HepG2 (cell line): ENCODE results near the gene SPIRE1. TPM values are rescaled to one million over a fixed set of nuclear protein-coding genes. Genes with fewer than 3 reads are reported as not detected.
A peak's percentile ranks its signal among the peaks of the same experiment; 100 is the strongest.

Experiments used
- ARNT2 ChIP-seq: sonication (generic); formaldehyde crosslinking; IDR thresholded peaks from 2 replicates; pipeline ENCODE4 v1.8.0; 2022; ENCODE audit warnings: mild to moderate bottlenecking, low read depth, missing genetic modification reagents, moderate library complexity
- BORCS8-MEF2B ChIP-seq: sonication (generic); formaldehyde crosslinking; IDR thresholded peaks from 2 replicates; pipeline ENCODE4 v1.8.0; 2022; ENCODE audit warnings: mild to moderate bottlenecking, missing genetic modification reagents
- CERS6 ChIP-seq: sonication (generic); formaldehyde crosslinking; IDR thresholded peaks from 2 replicates; pipeline ENCODE4 v1.5.0; 2020; ENCODE audit warnings: missing genetic modification reagents
- CHCHD3 ChIP-seq: sonication (generic); formaldehyde crosslinking; IDR thresholded peaks from 2 replicates; pipeline ENCODE4 v1.8.0; 2022; ENCODE audit warnings: mild to moderate bottlenecking, missing genetic modification reagents, moderate library complexity
- HNRNPL ChIP-seq: fragments of 200-400 bp; formaldehyde crosslinking; IDR thresholded peaks from 2 replicates; pipeline ENCODE4 v1.6.1; 2017; ENCODE audit warnings: mild to moderate bottlenecking, low read depth, low read length
- HOXA7 ChIP-seq: sonication (generic); formaldehyde crosslinking; IDR thresholded peaks from 2 replicates; pipeline ENCODE4 v1.8.1; 2022; ENCODE audit warnings: mild to moderate bottlenecking, missing genetic modification reagents, moderate library complexity
- MTF2 ChIP-seq: sonication (generic); formaldehyde crosslinking; IDR thresholded peaks from 2 replicates; pipeline ENCODE4 v1.5.0; 2020; ENCODE audit warnings: missing genetic modification reagents, borderline replicate concordance
- POLR2G ChIP-seq: fragments of 200-400 bp; formaldehyde crosslinking; IDR thresholded peaks from 2 replicates; pipeline ENCODE4 v1.6.1; 2018; ENCODE audit warnings: mild to moderate bottlenecking, low read depth, low read length, moderate library complexity
- PPARG ChIP-seq: conservative IDR thresholded peaks from 2 replicates; pipeline ENCODE4 v1.6.1; 2016; ENCODE audit warnings: missing biosample characterization, missing genetic modification reagents
- RBFOX2 ChIP-seq: fragments of 200-400 bp; formaldehyde crosslinking; IDR thresholded peaks from 2 replicates; pipeline ENCODE4 v1.6.1; 2017; ENCODE audit warnings: low read depth, mild to moderate bottlenecking, low read length
- TSC22D2 ChIP-seq: sonication (generic); formaldehyde crosslinking; IDR thresholded peaks from 2 replicates; pipeline ENCODE4 v1.5.1; 2020; ENCODE audit warnings: missing genetic modification reagents, mild to moderate bottlenecking, borderline replicate concordance
- ZFY ChIP-seq: sonication (generic); formaldehyde crosslinking; IDR thresholded peaks from 2 replicates; pipeline ENCODE4 v1.4.0; 2020; ENCODE audit warnings: missing genetic modification reagents
- ZNF256 ChIP-seq: sonication (generic); formaldehyde crosslinking; conservative IDR thresholded peaks from 2 replicates; pipeline ENCODE4 v1.4.0; 2020; ENCODE audit warnings: missing genetic modification reagents
- ZNF275 ChIP-seq: sonication (generic); formaldehyde crosslinking; IDR thresholded peaks from 2 replicates; pipeline ENCODE4 v1.8.0; 2022; ENCODE audit warnings: missing genetic modification reagents, mild to moderate bottlenecking, inconsistent platforms, borderline replicate concordance
- ZNF3 ChIP-seq: IDR thresholded peaks from 2 replicates; pipeline ENCODE4 v1.7.0; 2017; ENCODE audit warnings: inconsistent platforms
- ZNF383 ChIP-seq: sonication (generic); formaldehyde crosslinking; IDR thresholded peaks from 2 replicates; pipeline ENCODE4 v1.4.0; 2020; ENCODE audit warnings: missing genetic modification reagents, mild to moderate bottlenecking, borderline replicate concordance
- ZNF547 ChIP-seq: sonication (generic); formaldehyde crosslinking; IDR thresholded peaks from 2 replicates; pipeline ENCODE4 v1.5.1; 2020; ENCODE audit warnings: mild to moderate bottlenecking, missing genetic modification reagents
- ZNF768 ChIP-seq: sonication (generic); formaldehyde crosslinking; IDR thresholded peaks from 2 replicates; pipeline ENCODE4 v1.4.0; 2020; ENCODE audit warnings: missing genetic modification reagents
- polyA plus RNA-seq, 8 experiments: library from polyadenylated mRNA; depleted of rRNA in 3 of 8; stranded (reverse) in 7 of 8; unstranded in 1 of 8; fragments of >200 nt; fragmentation: Illumina TruSeq in 4 of 8; extraction: Trizol in 4 of 8; gene quantifications; 2 replicates each; pipeline versions ENCODE4 v1.2.1 to v1.2.3, GENCODE V29; 2011 to 2016; ENCODE audit warnings: low read depth in 4 of 8, missing spikeins in 1 of 8, mixed read lengths in 1 of 8; ENCODE audit not compliant: insufficient read depth in 1 of 8
- total RNA-seq, 5 experiments: library from RNA; depleted of rRNA; stranded (reverse); fragments of >200 nt; fragmentation: Illumina TruSeq; extraction: Trizol; gene quantifications; 2 replicates each; pipeline ENCODE4 v1.2.3, GENCODE V29; 2016; ENCODE audit warnings: low read depth in 1 of 5
- TF ChIP-seq, protein P1 (sequence below): sonication (generic); formaldehyde crosslinking; IDR thresholded peaks from 2 replicates; pipeline ENCODE4 v1.5.0; 2020; ENCODE audit warnings: mild to moderate bottlenecking, missing genetic modification reagents
- TF ChIP-seq, protein P2 (sequence below): sonication (generic); formaldehyde crosslinking; IDR thresholded peaks from 2 replicates; pipeline ENCODE4 v1.4.0; 2020; ENCODE audit warnings: missing genetic modification reagents, low read depth, mild to moderate bottlenecking, borderline replicate concordance
- TF ChIP-seq, protein P3 (sequence below): sonication (generic); formaldehyde crosslinking; IDR thresholded peaks from 2 replicates; pipeline ENCODE4 v1.9.0; 2021; ENCODE audit warnings: missing genetic modification reagents, mild to moderate bottlenecking, borderline replicate concordance

The SPIRE1 gene
- total and polyA plus RNA-seq, 2 of the 13 experiments (the other 11 are each of a cell fraction or from before 2014, with no cell fraction given) = 9.9 to 21.3 TPM

GRCh38 chr18:12657684-12658425 is at the start of gene SPIRE1 (continued):
- peak; percentile 41; the same call in 1 of the 2 replicates for TF ChIP-seq POLR2G
- no peak for TF ChIP-seq TSC22D2 (CRISPR knock-in tag)
- no peak for TF ChIP-seq CHCHD3 (CRISPR knock-in tag)
- no peak for TF ChIP-seq ZNF383 (CRISPR knock-in tag)
- TF ChIP-seq MTF2 (CRISPR knock-in tag) = no peak
- no peak for TF ChIP-seq ZNF275 (CRISPR knock-in tag)
- TF ChIP-seq, protein P1, sequence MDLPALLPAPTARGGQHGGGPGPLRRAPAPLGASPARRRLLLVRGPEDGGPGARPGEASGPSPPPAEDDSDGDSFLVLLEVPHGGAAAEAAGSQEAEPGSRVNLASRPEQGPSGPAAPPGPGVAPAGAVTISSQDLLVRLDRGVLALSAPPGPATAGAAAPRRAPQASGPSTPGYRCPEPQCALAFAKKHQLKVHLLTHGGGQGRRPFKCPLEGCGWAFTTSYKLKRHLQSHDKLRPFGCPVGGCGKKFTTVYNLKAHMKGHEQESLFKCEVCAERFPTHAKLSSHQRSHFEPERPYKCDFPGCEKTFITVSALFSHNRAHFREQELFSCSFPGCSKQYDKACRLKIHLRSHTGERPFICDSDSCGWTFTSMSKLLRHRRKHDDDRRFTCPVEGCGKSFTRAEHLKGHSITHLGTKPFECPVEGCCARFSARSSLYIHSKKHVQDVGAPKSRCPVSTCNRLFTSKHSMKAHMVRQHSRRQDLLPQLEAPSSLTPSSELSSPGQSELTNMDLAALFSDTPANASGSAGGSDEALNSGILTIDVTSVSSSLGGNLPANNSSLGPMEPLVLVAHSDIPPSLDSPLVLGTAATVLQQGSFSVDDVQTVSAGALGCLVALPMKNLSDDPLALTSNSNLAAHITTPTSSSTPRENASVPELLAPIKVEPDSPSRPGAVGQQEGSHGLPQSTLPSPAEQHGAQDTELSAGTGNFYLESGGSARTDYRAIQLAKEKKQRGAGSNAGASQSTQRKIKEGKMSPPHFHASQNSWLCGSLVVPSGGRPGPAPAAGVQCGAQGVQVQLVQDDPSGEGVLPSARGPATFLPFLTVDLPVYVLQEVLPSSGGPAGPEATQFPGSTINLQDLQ = no peak
- peak; percentile 45; the same call in 1 of the 2 replicates for TF ChIP-seq RBFOX2
- TF ChIP-seq CERS6 = no peak
- TF ChIP-seq, protein P2, sequence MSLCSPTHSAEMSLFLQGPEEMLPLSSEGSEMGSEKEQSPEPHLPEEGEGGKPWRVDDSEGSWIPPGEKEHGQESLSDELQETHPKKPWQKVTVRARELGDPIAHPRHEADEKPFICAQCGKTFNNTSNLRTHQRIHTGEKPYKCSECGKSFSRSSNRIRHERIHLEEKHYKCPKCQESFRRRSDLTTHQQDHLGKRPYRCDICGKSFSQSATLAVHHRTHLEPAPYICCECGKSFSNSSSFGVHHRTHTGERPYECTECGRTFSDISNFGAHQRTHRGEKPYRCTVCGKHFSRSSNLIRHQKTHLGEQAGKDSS (CRISPR knock-in tag) = no peak; the same call in 1 of the 2 replicates
- TF ChIP-seq PPARG (CRISPR knock-in tag) = no peak
- no peak for TF ChIP-seq ZNF547 (CRISPR knock-in tag)
- TF ChIP-seq ZNF256 (CRISPR knock-in tag) = no peak
- no peak for TF ChIP-seq ZNF3
- no peak for TF ChIP-seq ZNF768 (CRISPR knock-in tag)
- 0 out of 2 replicates have a peak, but pooled peaks have one; percentile 20 for TF ChIP-seq ARNT2
- no peak for TF ChIP-seq ZFY (CRISPR knock-in tag)
- TF ChIP-seq HOXA7 = no peak
- TF ChIP-seq, protein P3, sequence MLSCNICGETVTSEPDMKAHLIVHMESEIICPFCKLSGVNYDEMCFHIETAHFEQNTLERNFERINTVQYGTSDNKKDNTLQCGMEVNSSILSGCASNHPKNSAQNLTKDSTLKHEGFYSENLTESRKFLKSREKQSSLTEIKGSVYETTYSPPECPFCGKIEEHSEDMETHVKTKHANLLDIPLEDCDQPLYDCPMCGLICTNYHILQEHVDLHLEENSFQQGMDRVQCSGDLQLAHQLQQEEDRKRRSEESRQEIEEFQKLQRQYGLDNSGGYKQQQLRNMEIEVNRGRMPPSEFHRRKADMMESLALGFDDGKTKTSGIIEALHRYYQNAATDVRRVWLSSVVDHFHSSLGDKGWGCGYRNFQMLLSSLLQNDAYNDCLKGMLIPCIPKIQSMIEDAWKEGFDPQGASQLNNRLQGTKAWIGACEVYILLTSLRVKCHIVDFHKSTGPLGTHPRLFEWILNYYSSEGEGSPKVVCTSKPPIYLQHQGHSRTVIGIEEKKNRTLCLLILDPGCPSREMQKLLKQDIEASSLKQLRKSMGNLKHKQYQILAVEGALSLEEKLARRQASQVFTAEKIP = no peak
- no peak for TF ChIP-seq HNRNPL
- no peak for TF ChIP-seq BORCS8-MEF2B (CRISPR knock-in tag)
